HG02763 (cell line): ENCODE results near the gene HSPG2.
"Not testable (repeated sequence)": the region's sequence is repeated elsewhere in the genome, so short reads cannot be mapped to it uniquely, and the experiment has no call there.

ENCODE experiments used
- ATAC-seq: cut with Tn5 transposase; IDR thresholded peaks from one replicate; pipeline ENCODE4 v1.9.1; 2021; ENCODE audit warnings: mild to moderate bottlenecking, moderate library complexity; ENCODE audit not compliant: unreplicated experiment

HSPG2 gene

GRCh38 chr1:21956720-21957552, 19.8 kb upstream of the HSPG2 start:
- ATAC-seq: no peak

- no peak for ATAC-seq
Measured at GRCh38 chr1:21955501-21956281, 18.6 kb upstream of the HSPG2 start.

GRCh38 chr1:21955058-21955457, 17.9 kb upstream of the HSPG2 start:
- ATAC-seq: no peak

GRCh38 chr1:21952786-21953520, 15.8 kb upstream of the HSPG2 start:
- no peak for ATAC-seq

GRCh38 chr1:21951226-21951870, 14.2 kb upstream of the HSPG2 start:
- ATAC-seq: no peak

GRCh38 chr1:21950734-21951133, 13.6 kb upstream of the HSPG2 start:
- ATAC-seq: no peak

- ATAC-seq: no peak
Measured at GRCh38 chr1:21946836-21947587, 9.9 kb upstream of the HSPG2 start.

- no peak for ATAC-seq
Measured at GRCh38 chr1:21944733-21945073, 7.6 kb upstream of the HSPG2 start.

GRCh38 chr1:21942959-21943640, 6.0 kb upstream of the HSPG2 start:
- not testable (repeated sequence) for ATAC-seq

- ATAC-seq: no peak
Measured at GRCh38 chr1:21942464-21942863, 5.4 kb upstream of the HSPG2 start.

- ATAC-seq: no peak
Measured at GRCh38 chr1:21941370-21941769, 4.3 kb upstream of the HSPG2 start.

- ATAC-seq: no peak
Measured at GRCh38 chr1:21940492-21940891, 3.4 kb upstream of the HSPG2 start.

GRCh38 chr1:21939650-21940374, 2.7 kb upstream of the HSPG2 start:
- no peak for ATAC-seq

GRCh38 chr1:21938732-21939538, 1.8 kb upstream of the HSPG2 start:
- no peak for ATAC-seq

GRCh38 chr1:21937372-21938121, 437 bp upstream of the HSPG2 start:
- ATAC-seq: no peak

- ATAC-seq: no peak
Measured at GRCh38 chr1:21936366-21937031, 611 bp downstream of the HSPG2 start.

GRCh38 chr1:21935891-21936365, 1.2 kb downstream of the HSPG2 start:
- ATAC-seq: no peak
